RPMI7951 (cell line): ENCODE results near the gene TICAM2. TPM values are rescaled to one million over a fixed set of nuclear protein-coding genes. Genes with fewer than 3 reads are reported as not detected.
A peak's percentile ranks its signal among the peaks of the same experiment; 100 is the strongest.

Experiments used
- DNase-seq: peaks from one replicate; pipeline ENCODE4 v3.0.0-alpha.2; 2012; ENCODE audit warnings: low read depth
- total RNA-seq: library from RNA; depleted of rRNA; stranded (reverse); fragments of >200 nt; shearing (Covaris generic); gene quantifications from 2 replicates; pipeline ENCODE4 v1.2.3, GENCODE V29; 2014

The TICAM2 gene
- total RNA-seq, 1 experiment from 2014 or later, result 11.7 TPM

GRCh38 chr5:115607935-115608334 is 5.7 kb upstream of the TICAM2 start:
- no peak for DNase-seq

- DNase-seq, result no peak
Observed at GRCh38 chr5:115605436-115605835, 3.2 kb upstream of the TICAM2 start.

GRCh38 chr5:115602591-115603125 is 379 bp upstream of the TICAM2 start:
- DNase-seq, result peak; percentile 66

GRCh38 chr5:115600766-115601165 is 1.5 kb downstream of the TICAM2 start:
- DNase-seq, result no peak

GRCh38 chr5:115599924-115600323 is 2.4 kb downstream of the TICAM2 start:
- no peak for DNase-seq

GRCh38 chr5:115599502-115599901 is 2.8 kb downstream of the TICAM2 start:
- peak; percentile 69 for DNase-seq

- DNase-seq, result no peak
Observed at GRCh38 chr5:115594128-115595047, 7.9 kb downstream of the TICAM2 start.

GRCh38 chr5:115589043-115589442 is 13.2 kb downstream of the TICAM2 start:
- DNase-seq, result no peak

- no peak for DNase-seq
Observed at GRCh38 chr5:115588640-115589039, 13.6 kb downstream of the TICAM2 start.

GRCh38 chr5:115586525-115587146 is 15.6 kb downstream of the TICAM2 start:
- peak; percentile 20 for DNase-seq

GRCh38 chr5:115585265-115585664 is 17.0 kb downstream of the TICAM2 start:
- no peak for DNase-seq

- DNase-seq, result peak; percentile 35
Observed at GRCh38 chr5:115584501-115584900, 17.8 kb downstream of the TICAM2 start.

- DNase-seq, result peak; percentile 91
Observed at GRCh38 chr5:115583474-115583873, 18.8 kb downstream of the TICAM2 start.

- DNase-seq, result no peak
Observed at GRCh38 chr5:115580941-115581340, 21.3 kb downstream of the TICAM2 start.

GRCh38 chr5:115579747-115580173 is 22.5 kb downstream of the TICAM2 start:
- DNase-seq, result peak; percentile 82

GRCh38 chr5:115579216-115579615 is 23.1 kb downstream of the TICAM2 start:
- DNase-seq, result peak; percentile 17

- DNase-seq, result no peak
Observed at GRCh38 chr5:115578657-115579056, 23.6 kb downstream of the TICAM2 start.

- DNase-seq, result no peak
Observed at GRCh38 chr5:115577741-115578140, 24.5 kb downstream of the TICAM2 start.

- DNase-seq, result no peak
Observed at GRCh38 chr5:115577329-115577728, 24.9 kb downstream of the TICAM2 start.

- DNase-seq, result peak; percentile 84
Observed at GRCh38 chr5:115575167-115576070, 26.9 kb downstream of the TICAM2 start.

GRCh38 chr5:115573133-115573532 is 29.1 kb downstream of the TICAM2 start:
- DNase-seq, result peak; percentile 79

GRCh38 chr5:115571441-115571878 is 30.8 kb downstream of the TICAM2 start:
- DNase-seq, result peak; percentile 28
